GM21737 (cell line): ENCODE data around the gene FBN1.

Experiments
- ATAC-seq: cut with Tn5 transposase; IDR thresholded peaks from one replicate; pipeline ENCODE4 v1.9.1; 2021; ENCODE audit warnings: mild to moderate bottlenecking, moderate library complexity; ENCODE audit not compliant: unreplicated experiment

The FBN1 gene

DNA sequence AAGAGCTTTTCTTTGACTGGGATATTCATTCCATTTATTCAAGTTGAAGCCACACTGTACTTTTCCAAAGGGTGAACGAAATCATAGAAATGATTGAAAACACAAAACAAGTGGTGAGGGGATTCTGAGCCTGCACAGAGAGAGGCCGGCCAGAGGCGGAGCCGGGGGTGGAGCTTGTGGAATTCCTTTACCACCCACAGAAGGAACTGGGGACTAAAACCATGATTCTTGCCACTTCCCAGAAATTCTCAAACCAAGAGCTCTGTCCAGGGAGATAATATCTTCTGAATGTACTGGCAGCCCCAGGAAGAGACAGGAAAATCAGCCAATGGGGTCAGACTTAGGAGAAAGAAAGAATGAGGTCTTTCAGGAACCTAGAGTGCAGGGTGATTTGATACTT, 20.8 kb downstream of the FBN1 start:
- ATAC-seq = no peak

DNA sequence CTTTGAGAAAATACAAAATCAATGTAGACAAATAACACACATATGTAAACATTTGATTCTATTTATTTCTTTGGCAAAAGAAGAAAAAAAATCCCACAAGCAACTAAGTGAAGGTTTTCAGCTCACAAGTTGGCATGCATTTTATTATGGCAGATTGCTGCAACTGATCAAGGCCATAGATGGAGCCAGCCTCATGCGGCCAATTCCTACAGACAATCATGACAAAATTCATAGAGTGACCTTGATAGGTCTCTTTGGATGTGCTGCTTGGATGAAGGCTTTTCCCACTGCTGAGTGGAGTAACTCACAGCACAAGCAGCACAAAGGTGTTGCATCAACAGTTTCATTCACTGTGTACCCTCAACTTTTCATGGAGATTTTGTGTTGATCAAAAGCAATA, 22.1 kb downstream of the FBN1 start:
- ATAC-seq = no peak

DNA sequence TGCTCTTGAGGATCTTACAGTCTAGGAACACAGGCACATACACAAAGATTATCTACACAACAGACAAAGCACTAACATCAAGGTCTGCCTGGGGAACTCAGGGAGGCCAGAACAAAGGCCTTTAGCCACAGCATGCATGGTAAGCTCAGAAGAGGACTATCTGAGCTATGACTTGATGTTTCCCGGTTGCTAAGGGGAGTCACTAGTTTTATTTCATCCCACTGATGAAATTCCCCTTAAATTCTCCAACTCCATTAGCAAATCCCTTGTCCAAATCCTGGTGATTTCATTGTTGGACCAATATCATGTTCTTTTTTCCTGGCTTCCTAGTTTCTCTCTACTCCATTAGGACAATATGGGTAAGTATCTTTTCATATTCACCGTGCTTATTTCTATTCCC, 23.3 kb downstream of the FBN1 start:
- ATAC-seq = no peak

DNA sequence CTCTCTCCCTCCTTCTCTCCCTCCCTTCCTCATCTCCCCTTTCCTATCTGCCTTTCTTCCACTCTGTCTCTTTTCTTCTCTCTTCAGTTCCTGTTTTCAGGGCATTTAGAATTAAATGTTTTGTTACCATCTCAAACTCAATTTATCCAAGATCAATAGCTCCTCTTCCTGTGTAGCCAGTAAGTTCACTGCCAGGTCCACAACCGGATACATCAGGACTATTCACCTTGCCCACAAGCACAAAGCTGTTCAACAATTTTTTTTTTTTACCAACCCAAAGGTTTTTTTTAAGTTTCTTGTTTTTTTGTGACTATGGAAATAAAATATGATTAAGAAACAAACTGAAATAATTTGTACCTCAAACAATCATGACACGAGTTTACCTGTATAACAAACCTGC, 26.1 kb downstream of the FBN1 start:
- no peak for ATAC-seq

DNA sequence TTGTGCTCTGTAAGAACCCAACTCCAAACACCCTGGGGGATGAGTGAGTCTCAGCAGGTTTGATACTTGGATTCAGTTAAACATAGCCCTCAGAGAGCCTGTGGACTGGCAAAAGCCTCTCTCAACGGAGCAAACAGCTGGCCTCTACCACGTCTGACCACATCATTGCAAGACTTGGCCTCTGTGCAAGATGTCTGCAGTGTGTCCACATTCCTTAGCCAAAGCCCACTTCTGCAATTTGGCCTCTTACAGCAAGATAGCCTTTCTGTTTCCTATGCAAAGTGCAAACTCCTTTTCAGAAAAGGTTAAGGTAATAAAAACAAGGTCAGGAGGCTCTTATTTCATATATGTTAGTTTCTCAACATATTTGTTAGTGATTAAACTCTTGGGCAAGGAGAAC, 27.9 kb downstream of the FBN1 start:
- ATAC-seq = no peak

DNA sequence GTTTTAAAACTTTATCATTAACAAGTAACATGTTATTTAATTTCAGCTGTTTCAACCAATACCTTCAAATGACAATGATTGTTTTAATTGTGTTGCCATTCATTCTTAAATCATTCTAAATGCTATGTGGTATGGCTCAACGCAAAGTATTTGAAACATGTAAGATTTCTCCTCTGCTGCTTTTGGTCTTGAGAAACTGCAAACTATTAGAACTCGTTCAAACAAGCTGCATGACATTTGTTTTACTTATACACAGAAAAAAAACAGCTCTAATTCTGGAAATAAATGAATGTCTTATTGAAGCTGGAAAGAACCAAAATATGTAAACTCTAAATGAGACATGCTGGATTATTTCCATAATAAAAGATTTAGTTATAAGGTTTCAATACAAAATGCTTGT, 29.3 kb downstream of the FBN1 start:
- ATAC-seq = no peak

DNA sequence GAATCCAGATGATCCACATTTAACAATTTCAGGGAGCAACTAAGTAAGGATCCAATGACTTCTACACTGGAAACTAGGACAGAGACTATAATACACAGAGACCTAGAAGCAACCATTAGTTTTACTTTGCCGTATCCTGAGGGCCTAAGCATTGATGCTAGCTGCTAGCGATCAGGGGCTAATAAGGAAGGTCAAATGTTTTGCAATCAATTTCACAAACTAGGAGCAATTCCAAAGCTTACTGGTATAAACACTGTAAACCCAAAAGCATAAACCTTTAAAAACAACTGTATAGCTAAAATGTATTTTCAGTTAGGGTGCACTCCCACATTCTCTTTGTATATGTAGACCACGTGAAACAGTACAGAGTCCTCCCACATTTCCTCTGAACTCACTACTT, 31.5 kb downstream of the FBN1 start:
- ATAC-seq = no peak

DNA sequence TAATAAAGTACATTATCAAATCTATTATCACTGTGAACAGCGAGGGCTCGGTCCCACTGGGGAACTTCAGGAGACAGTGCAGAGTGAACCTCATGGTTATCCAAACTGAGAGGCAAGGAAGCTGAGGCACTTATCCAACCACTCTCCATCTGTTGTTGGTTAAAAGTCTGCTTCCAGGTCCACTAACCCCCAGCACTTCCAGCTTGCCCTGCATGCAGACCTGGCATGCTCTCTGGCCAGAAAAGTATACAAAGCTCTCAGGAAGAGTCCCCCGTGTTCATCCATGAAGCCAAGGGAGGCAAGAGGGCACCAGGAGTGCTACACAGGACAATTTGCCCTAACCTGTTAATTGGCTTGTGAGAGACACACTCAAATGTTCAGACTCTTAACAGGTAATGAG, 36.0 kb downstream of the FBN1 start:
- no peak for ATAC-seq

DNA sequence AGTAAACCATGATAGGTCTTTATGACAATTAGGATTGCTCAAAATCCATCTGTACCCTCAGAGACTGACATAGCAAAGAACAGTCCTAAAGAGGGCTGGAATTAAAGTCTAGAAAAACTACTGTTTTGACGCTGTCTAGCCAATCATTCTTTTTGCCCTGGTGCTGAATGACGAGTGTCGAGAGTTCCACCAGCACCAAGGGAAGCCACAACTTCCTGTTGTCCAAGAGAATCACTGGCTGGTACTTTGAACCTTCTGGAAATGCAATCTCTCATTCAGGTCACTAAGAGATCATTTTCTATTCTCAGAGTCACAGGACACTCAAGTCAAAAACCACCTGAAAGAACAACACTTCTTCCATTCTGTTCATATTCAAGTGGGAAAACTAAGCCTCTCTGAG, 37.7 kb downstream of the FBN1 start:
- no peak for ATAC-seq

DNA sequence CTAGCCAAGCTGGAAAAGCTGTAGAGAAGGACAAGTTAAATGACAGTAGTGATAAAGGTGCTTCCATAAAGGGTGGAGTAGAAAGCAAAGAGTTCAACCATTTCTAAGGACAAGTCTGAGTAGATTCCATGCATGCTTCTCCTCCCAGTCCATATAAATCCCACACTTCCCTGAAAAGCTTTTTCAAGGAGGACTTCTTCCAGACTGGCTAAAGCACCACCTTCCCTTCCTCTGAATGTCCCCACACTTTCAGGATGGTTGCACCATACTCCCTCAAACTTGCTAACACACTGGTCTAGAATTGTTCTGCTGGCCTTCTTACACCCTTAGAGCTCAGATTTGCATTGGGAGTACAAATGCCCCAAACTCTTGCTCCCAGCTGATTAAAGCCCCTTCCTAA, 40.9 kb downstream of the FBN1 start:
- no peak for ATAC-seq

DNA sequence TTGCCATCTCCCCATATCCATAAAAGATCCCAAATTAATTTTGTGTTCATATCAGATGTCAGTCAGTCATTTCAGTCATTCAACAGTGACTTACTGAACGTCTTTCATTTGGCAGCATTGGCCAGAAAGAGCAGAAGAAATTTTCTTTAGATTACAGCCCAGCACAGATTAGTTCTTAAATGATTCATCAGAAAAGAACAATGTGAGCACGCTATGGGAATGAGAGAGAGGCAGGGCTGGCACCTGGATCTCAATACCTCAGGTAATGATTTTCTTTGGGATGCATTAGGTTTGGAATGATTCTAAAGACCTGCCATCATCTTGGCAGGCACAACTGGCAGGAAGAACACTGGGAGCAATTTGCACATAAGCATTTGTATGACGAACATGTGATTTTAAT, 41.6 kb downstream of the FBN1 start:
- ATAC-seq = no peak

DNA sequence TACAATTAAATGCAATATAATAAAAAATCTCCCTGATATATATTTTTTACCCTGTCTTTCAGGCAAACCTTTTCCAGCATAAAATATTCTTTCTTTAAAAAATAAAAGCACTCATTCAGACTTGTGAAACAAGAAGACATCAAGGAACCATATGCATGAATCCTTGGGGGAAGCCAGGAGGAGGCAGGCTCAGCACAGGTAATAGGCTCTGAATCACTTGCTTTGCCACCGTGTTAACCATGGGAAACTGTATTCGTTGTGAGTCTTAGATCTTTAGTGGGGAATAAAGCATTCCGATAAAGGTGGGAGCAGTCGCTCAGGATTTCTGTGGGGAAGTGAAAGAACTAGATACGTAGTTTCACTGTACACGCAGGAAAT, 42.4 kb downstream of the FBN1 start:
- ATAC-seq = no peak

DNA sequence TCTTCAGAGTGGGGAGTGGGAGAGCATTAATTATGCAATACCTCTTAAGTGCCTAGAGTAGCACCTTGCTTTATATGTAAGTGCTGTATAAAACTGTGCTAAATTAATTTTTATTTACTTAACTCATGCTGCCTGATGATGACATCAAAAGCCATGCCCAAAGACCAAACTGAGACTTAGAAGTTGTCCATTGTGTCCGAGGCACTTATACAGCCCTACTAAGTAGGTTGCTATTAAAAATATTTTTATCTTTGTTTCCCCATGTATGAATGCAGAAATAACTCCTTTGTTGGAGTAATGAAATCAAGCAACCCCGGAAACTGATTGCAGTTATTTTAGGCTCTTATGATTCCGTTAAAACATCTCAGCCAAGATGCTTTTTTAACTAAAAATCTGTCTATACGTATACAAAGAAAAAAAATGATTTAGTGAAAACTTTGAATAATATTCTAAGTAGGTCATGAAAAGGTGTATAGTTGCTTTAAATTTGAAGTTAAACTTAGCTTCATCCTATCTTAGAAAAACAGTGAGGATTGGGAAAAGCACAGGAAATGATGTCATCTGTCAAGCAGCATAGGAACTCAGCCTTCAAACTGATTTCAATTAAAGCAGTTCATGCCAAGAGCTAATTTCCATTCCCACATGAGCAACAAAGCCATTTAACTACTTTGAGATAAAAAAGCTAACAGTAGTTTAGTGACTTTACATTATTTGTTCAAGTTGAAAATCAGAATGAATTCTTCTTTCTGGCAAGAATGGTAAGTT, 43.0 kb downstream of the FBN1 start:
- ATAC-seq = no peak

DNA sequence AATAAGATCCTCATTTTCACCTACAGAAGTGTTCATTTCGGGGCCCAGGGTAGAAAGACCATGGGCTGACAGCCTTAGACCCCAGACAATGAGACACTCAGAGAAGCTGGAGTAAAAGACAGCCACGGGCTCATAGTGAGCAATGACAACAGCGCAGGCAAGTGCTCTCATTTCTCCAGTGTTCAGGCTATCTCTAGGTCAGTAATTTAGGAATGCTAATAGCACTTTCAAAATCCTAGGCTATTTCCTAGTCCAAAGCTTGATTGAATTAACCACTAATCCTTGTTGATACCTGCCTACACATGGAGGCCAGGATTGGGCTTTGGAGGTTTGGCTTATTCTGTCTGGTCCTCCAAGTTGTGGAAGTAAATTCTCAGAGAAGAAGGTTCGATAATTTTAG, 44.4 kb downstream of the FBN1 start:
- no peak for ATAC-seq

DNA sequence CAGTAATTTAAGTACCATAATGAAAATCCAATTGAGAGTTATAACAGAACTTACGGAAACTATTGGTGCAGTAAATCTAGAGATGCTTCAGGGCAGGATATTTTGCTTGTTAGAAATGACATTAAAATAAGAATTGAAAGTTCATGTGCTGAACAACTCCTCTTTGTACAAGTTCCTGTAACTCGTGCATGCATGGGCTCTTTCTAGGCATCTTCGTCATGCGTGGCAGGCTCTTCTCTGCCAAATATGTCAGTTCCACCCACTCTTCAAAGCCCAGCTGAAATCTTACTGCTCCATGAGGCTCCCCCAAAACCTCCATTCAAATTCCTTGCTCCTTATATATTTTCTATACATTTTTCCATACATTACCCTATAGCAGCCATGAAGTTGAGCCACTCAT, 48.7 kb downstream of the FBN1 start:
- ATAC-seq = no peak

DNA sequence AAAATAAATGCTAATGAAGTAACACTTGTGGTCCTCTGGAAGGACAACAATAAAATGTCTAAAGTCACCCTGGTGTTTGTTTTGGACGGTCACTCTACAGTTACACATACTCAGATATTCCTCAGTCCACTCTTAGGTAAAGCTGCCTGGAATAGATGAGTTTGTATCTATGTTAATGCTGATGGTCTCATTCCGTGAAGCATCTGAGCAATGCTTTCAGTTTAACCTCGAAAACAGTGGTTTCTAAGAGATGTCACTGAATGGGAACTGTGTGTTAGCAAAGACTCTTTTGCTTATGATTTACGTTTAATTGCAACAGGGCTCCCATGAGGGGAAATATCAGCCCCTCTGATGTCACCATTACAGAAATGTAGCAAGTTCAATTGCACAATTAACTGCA, 49.1 kb downstream of the FBN1 start:
- ATAC-seq = no peak

DNA sequence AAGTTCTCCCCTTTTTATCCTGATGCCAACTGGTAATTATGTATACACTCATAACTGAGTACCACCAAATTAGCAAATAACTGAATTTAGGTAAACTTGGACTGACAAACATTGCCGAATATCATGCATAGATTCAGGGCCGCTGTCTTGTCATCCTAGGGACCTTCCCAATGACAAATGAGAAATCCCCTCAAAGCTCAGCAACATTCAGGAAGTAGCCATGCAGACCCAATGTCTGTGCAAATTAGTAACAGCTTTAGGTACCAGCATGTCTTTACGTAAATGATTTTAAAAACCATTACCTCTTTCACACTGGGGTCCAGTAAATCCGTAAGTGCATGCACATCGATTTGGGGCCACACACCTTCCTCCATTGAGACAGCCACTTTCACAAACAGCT, 49.5 kb downstream of the FBN1 start:
- no peak for ATAC-seq

DNA sequence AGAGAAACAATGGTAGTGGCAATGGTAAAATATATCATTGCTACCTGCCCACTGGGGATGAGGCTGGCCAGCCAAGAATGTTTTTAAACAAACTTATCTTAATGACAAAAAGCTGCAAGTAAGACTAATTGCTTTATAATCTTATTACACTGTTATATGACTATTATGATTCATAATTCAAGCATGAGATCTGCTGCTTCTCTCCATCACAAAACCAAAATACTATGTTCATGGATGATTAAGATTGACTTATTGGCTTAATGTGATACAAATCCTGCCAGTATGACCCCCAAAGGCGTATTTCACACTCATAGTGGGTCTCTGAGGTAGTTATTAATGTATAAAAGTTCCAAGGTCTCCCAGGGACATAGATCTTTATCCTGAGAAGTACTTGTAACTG, 52.6 kb downstream of the FBN1 start:
- no peak for ATAC-seq

DNA sequence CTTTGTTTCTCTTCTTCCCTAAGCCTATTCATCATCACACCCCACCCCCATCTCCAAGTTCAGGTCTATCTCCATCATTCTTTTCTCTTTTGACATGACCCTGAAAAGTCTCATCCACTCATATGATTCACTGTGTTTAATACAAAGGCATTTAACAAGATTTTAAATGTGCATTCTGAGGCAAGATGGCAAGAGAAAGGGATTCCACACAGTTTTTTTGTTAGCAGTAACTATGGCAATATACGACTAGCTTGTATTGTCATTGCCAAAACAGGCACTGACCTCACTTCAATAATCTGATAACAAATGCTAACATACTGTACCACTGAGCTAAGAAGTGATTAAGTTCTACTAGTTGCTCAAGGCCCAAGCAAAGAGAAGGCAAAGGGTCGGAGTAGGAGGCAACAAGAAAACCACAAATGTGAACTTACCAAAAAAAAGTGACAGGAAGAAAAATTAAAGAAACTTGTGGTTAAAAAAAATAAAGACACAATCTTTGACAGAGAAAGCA, 53.2 kb downstream of the FBN1 start:
- ATAC-seq = no peak

DNA sequence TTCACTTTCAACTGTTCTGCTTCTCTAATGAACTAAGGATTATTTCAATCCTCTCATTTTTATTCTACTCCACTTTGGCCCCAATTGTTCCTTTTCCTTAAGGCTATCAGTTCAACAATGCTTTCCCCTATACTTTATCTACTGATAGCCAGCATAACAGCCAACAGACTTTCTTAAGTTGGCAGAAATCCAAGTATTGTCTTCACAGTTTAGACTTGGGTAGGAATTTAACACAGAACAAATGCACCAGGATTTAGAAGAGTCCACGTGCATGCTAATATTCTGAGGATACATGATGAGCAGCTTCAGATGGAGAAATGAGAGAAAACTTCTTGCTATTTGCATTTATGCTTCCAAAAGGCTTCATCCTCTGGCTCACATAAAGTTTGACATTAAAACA, 54.8 kb downstream of the FBN1 start:
- ATAC-seq = no peak

DNA sequence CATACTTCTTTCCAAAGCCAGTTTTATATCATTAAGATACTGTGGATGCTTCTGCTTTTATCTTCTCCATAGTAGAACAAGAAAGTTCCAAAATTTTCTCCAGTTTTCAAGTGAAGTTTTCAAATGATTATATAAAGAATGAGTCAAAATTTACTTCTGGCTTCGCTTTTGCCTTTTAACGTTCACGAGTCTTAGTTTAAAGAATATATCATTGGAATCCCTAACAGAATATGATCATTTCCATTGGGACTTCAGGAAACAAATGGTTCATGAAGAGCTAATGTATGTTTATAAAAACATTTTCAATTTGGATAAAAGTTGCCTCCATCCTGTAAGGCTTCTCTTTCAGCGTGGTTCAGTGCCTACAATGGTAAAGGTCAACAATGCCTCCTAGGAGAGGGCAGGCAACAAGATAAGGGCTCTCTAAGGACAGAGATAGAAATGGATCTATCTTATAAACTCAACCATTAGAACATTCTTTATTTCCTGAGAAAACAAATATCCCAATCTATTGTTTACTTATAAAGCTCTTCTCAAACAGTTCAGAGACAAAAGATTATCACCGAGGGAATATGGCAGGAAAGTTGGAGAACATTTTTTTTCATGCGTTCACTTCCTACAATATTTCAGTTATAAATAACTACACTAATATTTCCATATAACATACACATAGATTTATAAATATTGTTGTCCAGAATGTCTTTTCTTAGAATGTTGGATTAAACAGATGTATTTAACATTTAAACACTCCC, 60.5 kb downstream of the FBN1 start:
- ATAC-seq = no peak

DNA sequence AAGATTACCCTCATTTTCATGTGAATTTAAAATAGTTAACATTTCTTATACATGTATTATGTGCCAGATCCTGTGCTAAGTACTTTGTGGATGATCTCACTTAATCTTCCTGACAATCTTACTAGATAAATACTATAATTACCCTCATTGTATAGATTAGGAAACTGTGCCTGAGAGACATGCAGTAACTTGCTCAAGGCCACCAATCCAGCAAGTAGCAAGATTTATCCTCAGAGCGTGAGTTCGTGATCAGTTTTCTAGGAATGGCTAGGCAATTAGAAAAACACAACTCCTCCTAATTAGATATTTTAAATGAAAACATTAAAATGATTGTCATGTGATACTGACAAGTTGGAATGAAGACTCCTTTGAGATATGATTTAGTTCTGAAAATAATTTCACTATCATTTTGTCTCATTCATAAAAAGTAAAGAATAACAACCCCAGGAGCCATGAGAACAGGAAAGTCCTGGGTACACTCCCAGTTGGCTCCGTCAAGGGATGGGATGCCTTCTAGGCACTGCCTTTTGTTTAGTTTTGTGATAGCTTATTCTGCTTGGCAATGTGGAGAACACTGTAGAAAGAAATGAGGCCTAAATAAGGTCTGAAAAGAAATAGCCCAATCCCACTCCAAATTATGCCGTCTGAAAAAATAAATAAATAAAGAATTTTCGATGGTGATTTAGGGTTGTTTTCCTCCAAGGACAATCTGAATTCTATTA, 61.3 kb downstream of the FBN1 start:
- no peak for ATAC-seq
